NOMO-1 treated with DMSO at 0.1 percent for 48 hours (cell line): ENCODE measurements around the gene CAMTA1.

Source experiments
- DNase-seq: peaks from one replicate; lab custom pipeline; 2025; ENCODE audit not compliant: unreplicated experiment; lab: John Stamatoyannopoulos, UW

Gene CAMTA1

DNA sequence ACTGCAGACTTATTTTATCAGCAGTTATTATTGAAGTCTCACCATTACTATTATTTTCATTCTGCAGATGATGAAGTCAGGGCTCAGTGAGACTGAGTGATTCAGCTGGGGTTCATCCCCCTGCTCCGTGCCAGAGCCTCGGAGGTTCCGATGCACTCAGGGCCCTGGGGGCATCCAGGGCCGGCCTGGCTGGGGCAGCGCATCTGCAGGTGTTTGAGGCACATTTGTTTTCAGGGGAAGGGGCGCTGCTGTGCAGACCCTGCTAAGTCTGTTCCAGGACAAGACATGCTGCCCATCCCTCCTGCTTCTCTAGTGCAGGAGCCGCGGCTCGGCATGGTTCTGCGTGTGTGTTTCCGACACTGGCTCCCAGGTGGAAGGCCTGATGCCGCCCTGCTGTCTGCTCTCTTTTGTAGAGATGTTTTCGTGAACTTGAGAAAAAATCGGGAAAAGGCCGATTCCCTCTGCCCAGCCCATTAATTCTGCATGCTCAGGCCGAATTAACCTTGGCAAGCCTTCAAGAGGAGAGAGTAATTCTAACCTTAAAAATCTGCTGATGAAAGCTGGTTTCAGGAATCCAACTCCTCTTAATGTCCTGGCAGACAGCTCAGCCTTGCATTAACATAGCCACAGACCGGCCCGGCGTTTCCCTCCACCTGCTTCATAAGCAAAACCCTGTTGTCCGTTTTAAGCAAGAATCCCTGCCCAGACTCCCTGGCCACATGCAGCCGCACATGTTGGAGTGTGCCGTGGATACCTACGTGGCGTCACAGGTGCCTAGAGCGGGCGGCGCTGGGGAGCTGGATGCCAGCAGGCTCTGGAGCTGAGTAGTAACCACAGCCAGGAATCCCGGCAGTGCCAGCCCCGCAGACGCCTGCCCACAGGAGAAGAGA is 669.9 kb downstream of the CAMTA1 start:
- DNase-seq = no peak

DNA sequence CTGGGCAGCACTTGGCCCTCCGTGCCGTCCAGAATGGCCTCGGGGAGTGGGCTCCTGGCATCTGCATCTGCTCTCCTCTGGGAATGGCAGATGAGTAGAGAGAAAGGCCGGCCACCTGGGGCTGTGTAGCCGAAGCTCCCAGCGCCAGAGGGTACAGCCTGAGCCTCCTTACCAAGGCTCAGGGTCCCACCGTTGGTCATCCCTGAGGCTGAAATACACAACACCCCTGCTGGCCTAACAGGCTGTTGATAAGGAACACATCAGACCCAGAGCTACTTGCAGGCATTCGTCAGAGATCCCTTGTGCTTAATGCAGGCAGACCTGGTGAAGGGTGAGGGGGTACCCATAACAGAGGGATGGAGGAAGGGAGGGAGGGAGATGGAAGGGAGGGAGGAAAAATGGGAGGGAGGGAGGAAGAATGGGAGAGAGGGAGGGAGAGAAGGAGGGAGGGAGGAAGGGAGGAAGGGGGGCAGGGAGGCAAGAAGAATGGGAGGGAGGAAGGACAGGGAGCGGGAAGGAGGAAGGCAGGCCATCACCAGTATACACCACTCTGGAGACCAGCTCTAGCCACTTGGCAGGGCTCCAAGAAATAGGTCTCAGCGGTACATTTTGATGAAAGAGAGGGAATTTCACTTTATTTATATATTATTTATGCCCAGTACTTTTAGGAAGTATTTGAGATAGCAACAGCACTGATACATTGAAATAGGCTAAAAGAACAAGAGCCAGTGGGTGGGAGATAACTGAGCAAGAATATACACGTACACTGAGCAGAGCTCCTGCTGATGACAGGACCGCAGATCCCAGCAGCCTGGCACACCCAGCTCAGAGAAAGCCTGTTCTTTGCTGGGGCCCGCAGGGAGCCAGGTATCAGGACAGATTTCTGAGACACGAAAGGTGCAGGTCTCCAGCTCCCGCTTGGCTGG is 670.8 kb downstream of the CAMTA1 start:
- DNase-seq = no peak

DNA sequence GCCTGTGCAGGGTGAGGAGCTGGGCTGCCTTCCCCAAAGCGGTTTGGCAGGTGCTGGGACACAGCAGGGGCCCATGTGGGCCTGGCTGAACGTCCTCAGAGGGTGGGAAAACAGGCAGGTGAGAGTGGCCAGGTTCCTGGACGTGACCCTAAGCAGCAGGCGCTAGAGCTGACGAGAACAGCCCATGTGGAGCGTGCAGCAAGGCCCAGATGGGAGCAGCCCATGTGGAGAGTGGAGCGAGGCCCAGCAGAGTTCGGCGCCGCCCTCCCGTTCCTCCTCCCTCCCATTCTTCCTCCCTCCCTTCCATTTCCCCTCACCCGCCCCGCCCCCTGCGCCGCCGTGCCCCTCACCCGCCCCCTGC is 671.4 kb downstream of the CAMTA1 start:
- DNase-seq = no peak

- DNase-seq = no peak
These were observed 672.6 kb downstream of the CAMTA1 start for GRCh38 chr1:7457811-7458210.

GRCh38 chr1:7458946-7459345 is 673.7 kb downstream of the CAMTA1 start:
- DNase-seq = no peak

- DNase-seq = no peak
These were observed 674.7 kb downstream of the CAMTA1 start for GRCh38 chr1:7459914-7460313.

DNA sequence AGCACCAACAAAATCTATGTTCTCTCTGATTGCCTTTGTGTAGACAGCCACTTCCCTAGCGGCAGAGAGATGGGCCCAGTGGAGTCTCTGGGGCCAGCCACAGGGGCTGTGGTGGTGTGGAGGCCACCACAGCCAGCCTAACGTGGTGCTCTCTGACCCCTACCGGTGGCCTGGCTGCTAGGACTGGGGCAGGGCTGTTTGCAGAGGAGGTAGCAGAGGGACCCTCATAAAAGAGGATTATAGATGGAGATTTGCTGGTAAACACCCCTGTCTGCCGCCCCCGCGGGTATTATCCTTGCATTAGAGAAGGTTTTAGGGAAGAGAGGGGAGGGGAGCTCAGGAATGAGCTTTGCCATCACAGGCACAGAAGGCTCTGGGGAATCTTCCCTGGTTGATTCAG is 675.6 kb downstream of the CAMTA1 start:
- DNase-seq = no peak

DNA sequence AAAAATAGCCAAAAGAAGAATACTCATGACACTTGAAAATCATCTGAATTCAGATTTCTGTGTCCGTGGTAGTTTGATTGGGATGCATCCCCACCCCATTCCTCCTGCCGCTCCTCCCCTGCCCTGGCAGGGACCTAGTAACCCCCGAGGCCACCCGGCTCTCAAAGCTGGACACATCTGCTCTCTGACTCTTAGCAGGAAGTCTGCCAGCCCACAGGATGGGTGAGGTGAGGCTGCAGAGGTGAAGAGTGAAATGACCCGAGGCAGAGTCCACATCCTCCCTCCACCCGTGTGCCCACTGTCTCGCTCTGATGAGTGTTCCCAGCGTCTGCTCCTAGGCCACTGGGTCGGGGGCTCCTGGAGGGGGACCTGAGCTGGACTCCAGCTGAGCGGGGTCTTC is 677.4 kb downstream of the CAMTA1 start:
- no peak for DNase-seq

DNA sequence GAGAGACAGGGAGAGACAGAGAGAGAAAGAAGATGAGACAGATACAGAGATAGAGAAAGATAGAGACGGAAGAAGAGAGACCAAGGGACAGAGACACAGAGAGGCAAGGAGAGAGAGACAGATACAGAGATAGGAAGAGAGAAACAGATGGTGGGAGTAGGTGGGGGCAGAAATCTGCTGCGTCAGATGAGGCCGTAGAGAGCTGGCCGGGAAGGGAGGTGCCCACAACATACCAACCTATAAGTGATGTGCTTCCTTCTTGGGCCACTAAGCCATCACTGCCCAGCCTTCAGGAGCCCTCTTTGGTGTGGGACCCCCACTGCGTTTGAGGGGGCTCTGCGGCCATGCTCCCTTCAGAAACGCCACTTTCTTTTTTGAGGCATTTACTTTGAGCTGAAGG is 678.3 kb downstream of the CAMTA1 start:
- no peak for DNase-seq

DNA sequence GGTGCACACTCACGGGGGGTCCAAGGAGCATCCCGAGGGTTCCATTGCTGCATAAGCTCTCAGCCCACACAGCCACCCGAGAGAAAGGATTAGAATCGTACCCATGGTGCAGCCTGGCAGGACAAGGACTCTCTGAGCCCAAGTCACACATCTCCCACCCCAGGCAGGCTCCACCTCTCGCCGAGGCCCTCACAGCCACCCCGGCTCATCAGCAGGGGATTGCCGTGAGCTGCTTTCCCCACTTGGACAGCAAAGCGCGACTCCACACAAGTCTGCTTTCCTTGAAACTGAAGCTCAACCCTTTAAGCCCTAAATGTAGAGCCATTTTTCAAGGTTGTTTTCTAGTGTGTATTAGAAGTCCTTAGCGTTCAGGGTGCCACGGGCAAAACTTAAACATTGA is 679.5 kb downstream of the CAMTA1 start:
- DNase-seq = no peak

DNA sequence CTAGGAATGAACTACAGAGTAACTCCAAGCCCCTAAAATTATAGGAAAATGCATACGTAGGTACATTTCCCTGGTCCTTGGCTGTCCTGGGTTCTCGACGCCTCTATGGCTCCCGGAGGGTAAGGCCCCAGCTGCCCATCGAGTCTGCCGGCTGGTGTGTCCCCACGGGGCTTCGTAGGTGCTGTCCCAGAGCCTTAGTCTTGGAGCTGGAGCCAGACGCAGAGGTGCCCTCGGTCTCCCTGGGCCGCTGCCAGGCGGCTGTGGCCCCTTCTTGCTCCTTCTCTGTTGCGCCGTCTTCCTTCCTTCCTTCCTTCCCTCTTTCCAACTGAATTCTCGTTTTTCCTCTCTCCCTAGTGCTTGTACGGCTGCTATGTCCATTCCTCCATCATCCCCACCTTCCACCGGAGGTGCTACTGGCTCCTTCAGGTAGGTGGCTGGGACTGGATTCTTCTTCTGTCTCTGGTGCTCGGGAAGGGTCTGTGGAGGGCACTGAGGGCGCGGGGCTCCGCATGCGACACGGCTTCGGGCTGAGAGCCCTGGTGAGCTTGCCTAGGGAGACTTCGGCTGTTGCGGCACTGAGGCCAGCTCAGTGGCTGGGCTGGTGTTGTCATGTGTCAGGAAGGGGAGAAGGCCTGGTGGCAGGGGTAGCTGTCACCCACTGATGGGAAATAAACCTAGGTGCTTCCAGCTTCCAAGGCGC is 682.4 kb downstream of the CAMTA1 start:
- DNase-seq = no peak

DNA sequence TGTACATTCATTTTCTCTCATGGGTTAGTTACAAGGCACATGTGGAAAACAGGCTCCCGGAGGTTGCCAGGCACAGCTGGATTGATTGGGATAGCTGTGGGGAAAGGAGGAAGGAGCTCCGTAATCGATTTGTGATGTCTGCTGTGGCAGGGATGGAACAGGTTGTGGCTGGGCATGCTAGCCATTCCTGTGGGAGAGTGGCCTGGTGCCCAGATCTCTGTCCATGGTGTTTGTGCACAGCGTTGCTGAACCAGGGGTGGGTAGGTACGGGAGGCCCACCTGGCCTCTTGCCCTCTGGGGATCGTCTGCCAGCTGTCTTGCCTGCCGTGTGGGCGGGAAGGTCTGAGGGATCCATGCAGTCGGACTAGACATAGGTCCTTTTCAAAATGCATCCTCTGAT is 683.0 kb downstream of the CAMTA1 start:
- DNase-seq = no peak

- no peak for DNase-seq
These were observed 684.1 kb downstream of the CAMTA1 start for GRCh38 chr1:7469255-7469938.

- DNase-seq = no peak
These were observed 685.8 kb downstream of the CAMTA1 start for GRCh38 chr1:7470904-7471638.

- no peak for DNase-seq
These were observed 686.6 kb downstream of the CAMTA1 start for GRCh38 chr1:7471836-7472235.

DNA sequence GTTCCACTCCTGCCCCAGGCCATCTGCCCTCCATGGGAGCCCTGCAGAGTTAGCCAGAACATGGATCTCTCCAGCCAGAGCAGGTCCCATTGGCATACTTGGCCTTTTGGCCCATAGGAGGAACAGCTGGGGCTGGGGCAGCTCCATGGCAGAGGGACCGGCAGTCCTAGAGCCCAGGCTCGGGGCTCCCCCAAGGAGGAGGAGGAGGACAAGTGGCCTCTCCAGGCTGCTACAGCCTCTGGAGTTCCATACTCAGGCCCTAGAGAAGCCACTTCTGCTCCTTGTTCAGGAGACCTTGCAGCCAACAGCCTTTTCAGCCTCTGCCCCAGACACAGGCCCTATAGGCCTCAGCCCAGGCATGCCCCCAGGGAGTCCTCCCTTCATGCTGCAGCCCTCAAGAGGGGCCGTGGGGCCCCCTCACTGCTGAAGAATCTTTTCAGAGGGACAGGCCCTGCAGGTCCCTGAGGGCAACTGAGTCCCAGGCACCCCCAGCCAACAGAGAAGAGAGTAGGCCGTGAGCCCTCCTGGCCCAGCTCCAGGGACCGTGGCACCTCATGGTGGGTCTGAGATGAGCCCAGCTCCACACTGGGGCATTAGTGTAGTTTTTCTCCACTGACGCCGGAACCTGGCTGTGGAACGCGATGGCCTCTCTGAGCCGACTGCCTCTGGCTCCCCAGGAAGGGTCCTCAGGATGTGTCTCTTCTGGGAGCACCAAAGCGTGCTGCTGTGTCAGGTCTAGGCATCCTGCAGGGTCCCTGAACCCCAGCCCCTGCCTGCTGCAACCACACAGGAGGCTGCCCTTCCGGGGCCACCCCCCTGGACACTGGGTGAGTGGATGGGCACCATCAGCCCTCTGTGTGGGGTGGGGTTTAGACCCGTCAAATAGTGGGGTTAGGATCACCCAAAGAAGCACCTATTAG is 688.2 kb downstream of the CAMTA1 start:
- no peak for DNase-seq

DNA sequence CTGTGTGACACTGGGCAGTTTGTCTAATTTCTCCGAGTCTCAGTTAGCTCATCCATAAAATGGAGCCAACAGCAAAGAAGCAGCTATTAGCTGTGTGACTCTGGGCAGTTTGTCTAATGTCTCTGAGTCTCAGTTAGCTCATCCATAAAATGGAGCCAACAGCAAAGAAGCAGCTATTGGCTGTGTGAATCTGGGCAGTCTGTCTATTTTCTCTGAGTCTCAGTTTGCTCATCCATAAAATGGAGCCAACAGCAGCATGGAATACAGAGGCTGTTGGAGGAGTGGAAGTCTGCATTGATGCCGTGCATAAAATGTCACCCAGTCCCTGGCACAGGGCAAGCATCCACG is 688.9 kb downstream of the CAMTA1 start:
- DNase-seq = no peak

GRCh38 chr1:7474786-7475502 is 689.7 kb downstream of the CAMTA1 start:
- no peak for DNase-seq

DNA sequence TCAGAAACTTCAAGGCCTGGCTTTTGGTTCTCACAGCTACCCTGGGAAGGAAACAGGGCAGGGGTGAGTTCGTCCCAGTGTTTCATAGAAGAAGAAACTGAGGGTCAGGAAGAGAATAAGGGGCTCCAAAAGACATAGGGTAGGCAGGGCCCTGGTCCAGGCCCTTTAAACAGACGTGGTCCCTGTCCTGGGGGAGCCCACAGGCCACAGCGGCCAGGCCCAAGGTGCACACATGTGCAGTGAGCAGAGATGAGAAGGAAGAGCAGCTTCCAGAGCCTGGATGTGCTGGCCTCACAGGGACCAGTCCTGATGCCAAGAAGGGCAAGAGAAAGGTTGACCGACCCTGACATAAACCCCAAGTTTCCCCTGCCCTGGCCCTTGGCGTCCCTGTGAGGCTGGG is 690.4 kb downstream of the CAMTA1 start:
- DNase-seq = no peak
